Smooth muscle cell (in vitro differentiated cells): ENCODE results near the gene MYH10. TPM values are rescaled to one million over a fixed set of nuclear protein-coding genes. Genes with fewer than 3 reads are reported as not detected.

Experiments used
- DNase-seq: peaks from one replicate; lab custom pipeline; 2025; ENCODE audit not compliant: unreplicated experiment; lab: John Stamatoyannopoulos, UW
- H2AFZ ChIP-seq: fragments of 200-600 bp; sonication (generic); 2 replicates; pipeline ENCODE4 v1.6.0; 2016; ENCODE audit warnings: antibody characterized with exemption, low read depth, mild to moderate bottlenecking
- H3F3A ChIP-seq: fragments of 200-600 bp; sonication (generic); 2 replicates; pipeline ENCODE4 v1.6.0; 2017; ENCODE audit warnings: antibody characterized with exemption, low read depth
- H3K27ac ChIP-seq: fragments of 200-600 bp; sonication (generic); 2 replicates; pipeline ENCODE4 v1.5.1; 2016; ENCODE audit warnings: low read depth, mild to moderate bottlenecking
- H3K27me3 ChIP-seq: fragments of 200-600 bp; sonication (generic); 2 replicates; pipeline ENCODE4 v1.6.1; 2016; ENCODE audit warnings: low read depth, mild to moderate bottlenecking
- H3K36me3 ChIP-seq: fragments of 200-600 bp; sonication (generic); 2 replicates; pipeline ENCODE4 v1.5.1; 2016; ENCODE audit warnings: low read depth
- H3K4me1 ChIP-seq: fragments of 200-600 bp; sonication (generic); 2 replicates; pipeline ENCODE4 v1.5.1; 2016; ENCODE audit warnings: low read depth
- H3K4me2 ChIP-seq: fragments of 200-600 bp; sonication (generic); 2 replicates; pipeline ENCODE4 v1.6.0; 2016; ENCODE audit warnings: mild to moderate bottlenecking
- H3K4me3 ChIP-seq: fragments of 200-600 bp; sonication (generic); 2 replicates; pipeline ENCODE4 v1.5.1; 2016; ENCODE audit warnings: mild to moderate bottlenecking
- H3K79me2 ChIP-seq: fragments of 200-600 bp; sonication (generic); 2 replicates; pipeline ENCODE4 v1.6.0; 2016; ENCODE audit warnings: low read depth, mild to moderate bottlenecking
- H3K9ac ChIP-seq: fragments of 200-600 bp; sonication (generic); 2 replicates; pipeline ENCODE4 v1.6.0; 2016; ENCODE audit warnings: low read depth
- H3K9me3 ChIP-seq: fragments of 200-600 bp; sonication (generic); replicated peaks from 2 replicates; pipeline ENCODE4 v1.5.1; 2016; ENCODE audit warnings: low read depth
- H4K20me1 ChIP-seq: fragments of 200-600 bp; sonication (generic); 2 replicates; pipeline ENCODE4 v1.6.0; 2016; ENCODE audit warnings: low read depth
- CTCF ChIP-seq: fragments of 200-600 bp; sonication (generic); IDR thresholded peaks from 2 replicates; pipeline ENCODE4 v1.5.1; 2017; ENCODE audit warnings: borderline replicate concordance, mild to moderate bottlenecking, antibody characterized with exemption; ENCODE audit not compliant: insufficient read depth, poor library complexity, severe bottlenecking
- WGBS: methylation state at CpG from one replicate; pipeline ENCODE4 v1.1.7; 2016; ENCODE audit warnings: low lambda C conversion rate; 5-methylcytosine and 5-hydroxymethylcytosine counted together
- polyA plus RNA-seq: library from polyadenylated mRNA; unstranded; fragments of >200 nt; fragmentation: Nextera tagmentation; extraction: Ambion mirVana; gene quantifications from 2 replicates; pipeline ENCODE4 v1.2.1, GENCODE V29; 2016
- small RNA-seq: library from RNA; depleted of rRNA; stranded (forward); fragments of <200 nt; gene quantifications from one replicate; pipeline ENCODE3, GENCODE V24; 2014
- total RNA-seq: library from RNA; depleted of rRNA; stranded (reverse); fragments of >200 nt; gene quantifications from 2 replicates; pipeline ENCODE4 v1.2.3, GENCODE V29; 2014

The MYH10 gene
- total and polyA plus RNA-seq, 2 experiments from 2014 or later, result 112 to 146 TPM

GRCh38 chr17:8426094-8426720 is 204.3 kb downstream of the MYH10 start:
- Histone ChIP-seq H3K4me3 (no peak overlapping the region), H3K9ac (no peak overlapping the region), H3K36me3 (no peaks in the 10 kb centered on the region)

More at GRCh38 chr17:8426094-8426720, 204.3 kb downstream of the MYH10 start:
- TF ChIP-seq CTCF, result no peak
- no peak overlapping the region for H2AFZ ChIP-seq
- DNase-seq, result no peak
- no peak overlapping the region for H3K27ac ChIP-seq
- H3K27me3 ChIP-seq, result no peaks in the 10 kb centered on the region
- no peaks in the 10 kb centered on the region for H3K4me1 ChIP-seq
- no peaks in the 10 kb centered on the region for H4K20me1 ChIP-seq
- no peaks in the 10 kb centered on the region for H3K9me3 ChIP-seq
- H3K79me2 ChIP-seq, result no peaks in the 10 kb centered on the region
- 91% methylated on average over 6 of the region's 6 CpGs for WGBS
- no peak overlapping the region for H3K4me2 ChIP-seq
- no peaks in the 10 kb centered on the region for H3F3A ChIP-seq

Small RNA genes lying within 50 kb of the gene (small RNA-seq; reads per million reads assigned to genes)
- not detected for gene RNU7-43P

Other genes with a start within 250 kb of the MYH10 start
- gene RPL26, start 247.5 kb downstream of the MYH10 start, total RNA-seq, result 3,019 and 3,533 TPM in 2 replicates
- gene RPL26, start 247.5 kb downstream of the MYH10 start, polyA plus RNA-seq, result 367 and 426 TPM in 2 replicates
- gene RNF222, start 232.9 kb downstream of the MYH10 start, total RNA-seq, result 0.54 and 1.6 TPM in 2 replicates
- gene RNF222, start 232.9 kb downstream of the MYH10 start, polyA plus RNA-seq, result 0.32 and 0.49 TPM in 2 replicates
- 103 and 111 TPM in 2 replicates for gene NDEL1, start 194.8 kb downstream of the MYH10 start, total RNA-seq
- gene NDEL1, start 194.8 kb downstream of the MYH10 start, polyA plus RNA-seq, result 82.0 and 82.6 TPM in 2 replicates
- gene CCDC42, start 114.1 kb upstream of the MYH10 start, total RNA-seq, result not detected in 2 replicates
- 0.15 TPM in 1 of 2 replicates, not detected in the other for gene CCDC42, start 114.1 kb upstream of the MYH10 start, polyA plus RNA-seq
- not detected in 2 replicates for gene SPDYE4, start 127.8 kb upstream of the MYH10 start, total RNA-seq
- gene SPDYE4, start 127.8 kb upstream of the MYH10 start, polyA plus RNA-seq, result not detected in 2 replicates
- gene MFSD6L, start 168.6 kb upstream of the MYH10 start, total RNA-seq, result 0.13 and 0.49 TPM in 2 replicates
- gene MFSD6L, start 168.6 kb upstream of the MYH10 start, polyA plus RNA-seq, result 0.41 TPM in 1 of 2 replicates, not detected in the other
- gene PIK3R6, start 236.9 kb upstream of the MYH10 start, total RNA-seq, result not detected in 2 replicates
- gene PIK3R6, start 236.9 kb upstream of the MYH10 start, polyA plus RNA-seq, result not detected in 2 replicates